CD4-positive, alpha-beta T cell treated with Interleukin-6 for 4 hours (primary cell): ENCODE measurements around the gene BCL2L13.
"Not testable (repeated sequence)": the region's sequence is repeated elsewhere in the genome, so short reads cannot be mapped to it uniquely, and the experiment has no call there.

Experiments used
- DNase-seq: peaks from one replicate; pipeline ENCODE4 v3.0.0-alpha.2; 2020; ENCODE audit warnings: mixed read lengths

The BCL2L13 gene

DNA sequence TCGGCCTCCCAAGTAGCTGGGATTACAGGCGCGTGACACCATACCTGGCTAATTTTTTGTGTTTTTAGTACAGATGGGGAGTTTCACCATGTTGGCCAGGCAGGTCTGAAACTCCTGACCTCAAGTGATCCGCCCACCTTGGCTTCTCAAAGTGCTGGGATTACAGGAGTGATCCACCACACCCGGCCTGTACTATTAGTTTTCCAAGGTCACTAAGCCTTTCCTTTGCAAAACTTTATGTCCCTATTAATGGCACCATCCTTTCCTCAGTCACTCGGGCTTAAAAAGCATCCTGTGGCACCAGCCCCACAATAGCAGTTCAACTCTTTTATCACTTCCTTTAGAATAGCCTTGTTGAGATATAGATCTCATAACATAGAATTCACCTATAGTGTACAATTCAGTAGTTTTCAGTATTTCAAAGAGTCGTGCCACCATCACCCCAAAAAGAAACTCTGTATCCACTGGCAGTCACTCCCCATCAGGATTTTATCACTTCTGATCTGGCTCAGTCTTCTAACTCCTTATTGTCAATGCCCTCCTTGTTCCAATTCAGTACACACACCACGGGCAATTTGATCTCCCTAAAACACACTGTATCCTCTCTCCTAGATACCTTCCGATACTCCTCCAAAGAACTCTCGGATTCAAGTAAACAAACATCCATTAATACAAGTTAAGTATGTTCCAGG, 921 bp upstream of the BCL2L13 start:
- DNase-seq: no peak

DNA sequence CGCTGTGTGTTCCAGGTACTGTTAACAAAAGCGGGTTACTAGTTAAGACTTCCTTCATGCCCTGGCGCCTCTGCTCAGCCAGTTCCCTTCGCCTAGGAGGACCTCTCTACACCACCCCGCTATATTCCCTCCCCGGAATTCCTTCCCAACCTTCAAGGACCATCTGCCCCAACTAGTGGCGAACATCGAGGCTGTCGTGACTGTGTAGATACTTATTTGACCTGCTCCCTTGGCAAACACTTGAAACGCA, 450 bp upstream of the BCL2L13 start:
- no peak for DNase-seq

- no peak for DNase-seq
These were observed 737 bp downstream of the BCL2L13 start for GRCh38 chr22:17639247-17639741.

DNA sequence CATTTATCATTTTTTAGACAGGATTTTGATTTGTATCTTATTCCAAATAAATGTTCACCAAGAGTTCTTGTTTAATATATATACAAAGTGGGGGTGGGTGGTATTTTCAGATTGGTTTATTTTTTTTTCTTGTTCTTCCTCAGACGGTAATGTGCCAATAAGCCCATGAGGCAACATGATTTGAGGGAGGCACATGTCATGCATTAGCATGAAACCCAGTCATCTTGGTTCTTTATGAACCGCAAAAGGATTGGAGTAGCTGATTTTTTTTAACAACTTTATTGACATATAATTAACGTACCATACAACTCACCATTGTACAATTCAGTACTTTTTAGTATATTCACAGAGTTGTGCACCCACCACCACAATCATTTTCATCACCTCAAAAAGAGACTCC, 2.7 kb downstream of the BCL2L13 start:
- DNase-seq: no peak

DNA sequence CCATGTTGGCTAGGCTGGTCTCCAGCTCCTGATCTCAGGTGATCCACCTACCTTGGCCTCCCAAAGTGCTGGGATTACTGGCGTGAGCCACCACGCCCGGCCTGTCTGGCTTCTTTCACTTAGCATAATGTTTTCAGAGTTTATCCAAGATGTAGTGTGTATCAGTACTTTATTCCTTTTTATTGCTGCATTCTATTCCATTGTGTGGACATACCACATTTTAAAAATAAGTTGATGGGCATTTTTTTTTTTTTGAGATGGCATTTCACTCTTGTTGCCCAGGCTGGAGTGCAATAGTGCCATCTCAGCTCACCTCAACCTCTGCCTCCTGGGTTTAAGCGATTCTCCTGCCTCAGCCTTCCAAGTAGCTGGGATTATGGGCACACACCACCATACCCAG, 3.8 kb downstream of the BCL2L13 start:
- DNase-seq: not testable (repeated sequence)

GRCh38 chr22:17647452-17647851, 8.9 kb downstream of the BCL2L13 start:
- no peak for DNase-seq

DNA sequence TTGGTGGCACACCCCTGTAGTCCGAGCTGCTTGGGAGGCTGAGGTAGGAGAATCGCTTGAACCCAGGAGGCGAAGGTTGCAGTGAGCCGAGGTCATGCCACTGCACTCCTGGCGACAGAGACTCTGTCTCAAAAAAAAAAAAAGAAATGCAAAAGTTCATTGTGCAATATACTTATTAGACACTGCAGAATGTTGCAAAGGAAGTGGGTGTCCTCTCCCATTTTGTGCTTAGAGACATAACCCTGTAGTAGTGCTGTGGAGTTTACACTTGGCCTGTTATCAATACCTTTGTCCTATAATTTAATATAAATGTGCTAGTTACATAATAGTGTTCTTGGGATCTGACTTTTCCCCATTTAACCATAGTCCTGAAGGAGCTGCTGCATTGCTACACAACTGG, 9.4 kb downstream of the BCL2L13 start:
- DNase-seq: no peak

DNA sequence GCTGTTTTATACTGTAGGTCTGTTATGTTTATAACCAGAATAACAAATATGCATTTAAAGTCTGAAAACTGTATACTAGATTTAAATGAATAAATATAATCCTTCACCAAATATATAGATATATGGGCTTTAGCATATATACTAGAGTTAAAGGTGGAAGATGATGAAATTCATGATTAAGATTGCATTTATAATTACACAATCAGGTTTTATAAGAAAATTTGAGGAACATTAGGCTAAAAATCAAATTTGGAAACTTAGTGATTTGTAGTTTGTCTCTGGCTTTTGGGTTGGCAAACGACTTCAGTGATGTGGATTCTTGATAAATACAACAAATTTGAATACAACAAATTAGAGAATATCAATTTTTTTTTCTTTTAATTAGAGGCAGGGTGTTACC, 10.0 kb downstream of the BCL2L13 start:
- no peak for DNase-seq

DNA sequence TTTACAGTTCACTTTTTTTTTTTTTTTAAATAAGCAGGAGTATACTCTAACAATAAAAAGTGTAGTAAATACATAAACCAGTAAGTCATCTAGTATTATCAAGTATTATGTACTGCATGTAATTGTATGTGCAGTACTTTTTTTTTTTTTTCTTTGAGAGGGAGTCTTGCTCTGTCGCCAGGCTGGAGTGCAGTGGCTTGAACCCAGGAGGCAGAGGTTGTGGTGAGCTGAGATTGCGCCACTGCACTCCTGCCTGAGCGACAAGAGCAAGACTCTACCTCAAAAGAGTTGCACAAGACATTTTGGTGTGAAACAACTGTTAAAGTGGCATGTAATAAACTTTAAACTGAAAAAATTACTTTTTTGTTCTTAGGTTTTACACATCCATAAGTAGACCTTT, 16.7 kb downstream of the BCL2L13 start:
- DNase-seq: no peak

- DNase-seq: no peak
These were observed 18.4 kb downstream of the BCL2L13 start for GRCh38 chr22:17656870-17657395.

DNA sequence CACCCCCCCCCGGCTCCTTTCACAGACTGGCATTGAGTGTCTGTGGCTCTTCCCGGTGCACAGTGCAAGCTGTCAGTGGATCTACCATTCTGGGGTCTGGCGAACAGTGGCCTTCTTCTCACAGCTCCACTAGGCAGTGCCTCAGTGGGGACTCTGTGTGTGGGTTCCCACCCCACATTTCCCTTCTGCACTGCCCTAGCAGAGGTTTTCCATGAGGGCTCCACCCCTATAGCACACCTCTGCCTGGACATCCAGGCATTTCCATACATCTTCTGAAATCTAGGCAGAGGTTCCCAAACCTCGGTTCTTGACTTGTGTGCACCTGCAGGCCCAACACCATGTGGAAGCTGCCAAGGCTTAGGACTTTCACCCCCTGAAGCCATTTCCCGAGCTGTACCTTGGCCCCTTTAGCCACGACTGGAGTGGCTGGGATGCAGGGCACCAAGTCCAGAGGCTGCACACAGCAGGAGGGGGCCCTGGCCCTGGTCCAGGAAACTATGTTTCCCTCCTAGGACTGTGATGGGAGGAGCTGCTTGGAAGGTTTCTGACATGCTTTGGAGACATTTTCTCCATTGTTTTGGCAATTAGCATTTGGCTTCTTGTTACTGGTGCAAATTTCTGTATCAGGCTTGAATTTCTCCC, 26.0 kb downstream of the BCL2L13 start:
- no peak for DNase-seq

GRCh38 chr22:17665248-17665647, 26.7 kb downstream of the BCL2L13 start:
- no peak for DNase-seq

GRCh38 chr22:17665854-17666253, 27.3 kb downstream of the BCL2L13 start:
- no peak for DNase-seq

GRCh38 chr22:17671521-17672092, 33.0 kb downstream of the BCL2L13 start:
- not testable (repeated sequence) for DNase-seq

- no peak for DNase-seq
These were observed 33.9 kb downstream of the BCL2L13 start for GRCh38 chr22:17672417-17672991.

GRCh38 chr22:17674152-17674551, 35.6 kb downstream of the BCL2L13 start:
- DNase-seq: no peak

- DNase-seq: no peak
These were observed 37.0 kb downstream of the BCL2L13 start for GRCh38 chr22:17675584-17675983.

- no peak for DNase-seq
These were observed 40.3 kb downstream of the BCL2L13 start for GRCh38 chr22:17678817-17679385.

GRCh38 chr22:17684245-17684644, 45.7 kb downstream of the BCL2L13 start:
- DNase-seq: no peak

- DNase-seq: no peak
These were observed 54.3 kb downstream of the BCL2L13 start for GRCh38 chr22:17692841-17693240.

DNA sequence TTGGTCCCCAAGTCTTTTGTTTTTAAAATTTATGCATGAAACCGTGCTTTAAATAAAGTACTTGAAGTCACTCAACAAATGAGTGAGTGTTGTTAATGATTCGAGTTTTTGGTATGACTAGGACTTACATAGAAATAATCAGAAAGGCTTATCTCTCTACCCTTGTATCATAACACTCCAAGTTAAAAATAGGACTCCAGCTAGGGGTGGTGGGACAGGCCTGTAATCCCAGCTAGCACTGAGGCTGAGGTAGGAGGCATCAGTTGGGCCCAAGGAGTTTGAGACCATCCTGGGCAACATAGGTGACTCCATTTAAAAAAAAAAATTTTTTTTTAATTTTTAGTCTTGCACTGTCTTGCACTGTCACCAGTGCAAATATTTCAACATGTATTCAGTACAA, 55.6 kb downstream of the BCL2L13 start:
- no peak for DNase-seq

- no peak for DNase-seq
These were observed 56.2 kb downstream of the BCL2L13 start for GRCh38 chr22:17694752-17695151.

DNA sequence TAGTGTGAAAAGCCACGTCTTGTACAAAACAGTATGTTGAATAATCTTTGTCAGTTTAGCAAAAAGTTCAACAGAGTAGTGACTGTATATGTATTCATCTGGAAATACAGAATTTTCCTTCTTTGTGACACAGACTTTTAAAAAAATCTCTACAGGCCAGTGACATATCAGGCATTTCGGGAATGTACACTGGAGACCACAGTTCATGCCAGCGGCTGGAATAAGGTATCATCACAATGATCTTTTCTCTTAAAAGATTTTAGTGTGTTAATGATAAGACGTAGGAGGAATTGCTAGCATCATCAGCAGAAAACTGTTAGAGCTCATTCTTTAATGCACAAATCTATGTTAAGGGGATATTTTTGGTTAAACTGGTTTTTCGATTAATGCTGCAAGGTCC, 57.4 kb downstream of the BCL2L13 start:
- no peak for DNase-seq

GRCh38 chr22:17697196-17697595, 58.6 kb downstream of the BCL2L13 start:
- not testable (repeated sequence) for DNase-seq
